H9 (cell line): ENCODE data around the gene GLIPR2. TPM values are rescaled to one million over a fixed set of nuclear protein-coding genes. Genes with fewer than 3 reads are reported as not detected.

Source experiments
- DNase-seq: peaks from one replicate; pipeline ENCODE4 v3.0.0-alpha.2; 2017
- H2AFZ ChIP-seq: one replicate; pipeline ENCODE4 v1.6.1; 2013; ENCODE audit warnings: mild to moderate bottlenecking, low read length, control low read depth, moderate library complexity
- H2AK5ac ChIP-seq: 2 replicates; pipeline ENCODE4 v1.6.1; 2013; ENCODE audit warnings: low read length, control low read depth, mixed read lengths; ENCODE audit not compliant: insufficient read length
- H2BK120ac ChIP-seq: one replicate; pipeline ENCODE4 v1.6.1; 2013; ENCODE audit warnings: low read depth, mild to moderate bottlenecking, low read length, control low read depth, inconsistent platforms; ENCODE audit not compliant: poor library complexity, severe bottlenecking
- H2BK12ac ChIP-seq: 2 replicates; pipeline ENCODE4 v1.6.1; 2013; ENCODE audit warnings: low read length, control low read depth, mixed read lengths, low read depth; ENCODE audit not compliant: insufficient read length
- H2BK15ac ChIP-seq: 2 replicates; pipeline ENCODE4 v1.6.1; 2013; ENCODE audit warnings: low read depth, low read length, control low read depth
- H2BK20ac ChIP-seq: one replicate; pipeline ENCODE4 v1.6.1; 2013; ENCODE audit warnings: low read depth, mild to moderate bottlenecking, low read length, control low read depth, inconsistent platforms; ENCODE audit not compliant: poor library complexity, severe bottlenecking
- H2BK5ac ChIP-seq: 2 replicates; pipeline ENCODE4 v1.6.1; 2013; ENCODE audit warnings: low read length, control low read depth, mixed read lengths; ENCODE audit not compliant: insufficient read length
- H3K14ac ChIP-seq: 2 replicates; pipeline ENCODE4 v1.6.1; 2013; ENCODE audit warnings: low read length, control low read depth; ENCODE audit not compliant: insufficient read depth
- H3K18ac ChIP-seq: 2 replicates; pipeline ENCODE4 v1.6.1; 2013; ENCODE audit warnings: low read depth, mild to moderate bottlenecking, mixed read lengths, low read length, control low read depth; ENCODE audit not compliant: insufficient read length
- H3K23ac ChIP-seq: 2 replicates; pipeline ENCODE4 v1.6.1; 2013; ENCODE audit warnings: low read length, control low read depth, mixed read lengths, low read depth; ENCODE audit not compliant: insufficient read length
- H3K23me2 ChIP-seq: 2 replicates; pipeline ENCODE4 v1.6.1; 2013; ENCODE audit warnings: low read depth, mild to moderate bottlenecking, mixed read lengths, low read length, control low read depth; ENCODE audit not compliant: insufficient read length, poor library complexity, severe bottlenecking
- H3K27ac ChIP-seq: 2 replicates; pipeline ENCODE4 v1.5.1; 2013; ENCODE audit warnings: low read length, control low read depth, mixed read lengths, low read depth; ENCODE audit not compliant: insufficient read length
- H3K27me3 ChIP-seq: 2 replicates; pipeline ENCODE4 v1.6.1; 2013; ENCODE audit warnings: low read length, control low read depth, inconsistent platforms; ENCODE audit not compliant: insufficient read depth
- H3K4ac ChIP-seq: 2 replicates; pipeline ENCODE4 v1.6.1; 2013; ENCODE audit warnings: low read depth, mild to moderate bottlenecking, control low read depth, inconsistent platforms, low read length, moderate library complexity
- H3K4me1 ChIP-seq: 2 replicates; pipeline ENCODE4 v1.6.1; 2013; ENCODE audit warnings: low read length, control low read depth, inconsistent platforms; ENCODE audit not compliant: insufficient read depth
- H3K4me2 ChIP-seq: 2 replicates; pipeline ENCODE4 v1.6.1; 2013; ENCODE audit warnings: low read length, control low read depth, mixed read lengths; ENCODE audit not compliant: insufficient read length, insufficient read depth
- H3K56ac ChIP-seq: 2 replicates; pipeline ENCODE4 v1.6.1; 2013; ENCODE audit warnings: low read depth, mild to moderate bottlenecking, mixed read lengths, low read length, control low read depth; ENCODE audit not compliant: insufficient read length
- H3K79me1 ChIP-seq: 2 replicates; pipeline ENCODE4 v1.6.1; 2013; ENCODE audit warnings: low read depth, mild to moderate bottlenecking, moderate library complexity, low read length, control low read depth, inconsistent platforms; ENCODE audit not compliant: insufficient read depth, poor library complexity, severe bottlenecking
- H3K79me2 ChIP-seq: 2 replicates; pipeline ENCODE4 v1.6.1; 2013; ENCODE audit warnings: low read length, control low read depth, inconsistent platforms; ENCODE audit not compliant: insufficient read depth
- H3K9ac ChIP-seq: 2 replicates; pipeline ENCODE4 v1.6.1; 2013; ENCODE audit warnings: low read length, control low read depth, mixed read lengths; ENCODE audit not compliant: insufficient read length; ENCODE audit errors: extremely low read depth
- H3K9me3 ChIP-seq: one replicate; pipeline ENCODE4 v1.6.1; 2013; ENCODE audit warnings: low read depth, low read length, inconsistent platforms; ENCODE audit not compliant: control insufficient read depth
- H3T11ph ChIP-seq: one replicate; pipeline ENCODE4 v1.6.1; 2013; ENCODE audit warnings: mild to moderate bottlenecking, low read length, control low read depth, inconsistent platforms
- H4K20me1 ChIP-seq: one replicate; pipeline ENCODE4 v1.6.1; 2013; ENCODE audit not compliant: control insufficient read depth, insufficient read length, insufficient read depth
- H4K5ac ChIP-seq: 2 replicates; pipeline ENCODE4 v1.6.1; 2013; ENCODE audit warnings: low read depth, mild to moderate bottlenecking, mixed read lengths, low read length, control low read depth; ENCODE audit not compliant: insufficient read length
- H4K8ac ChIP-seq: replicated peaks from 2 replicates; pipeline ENCODE4 v1.6.1; 2013; ENCODE audit warnings: low read length, control low read depth, mixed read lengths, low read depth; ENCODE audit not compliant: insufficient read length
- H4K91ac ChIP-seq: 2 replicates; pipeline ENCODE4 v1.6.1; 2013; ENCODE audit warnings: low read depth, mild to moderate bottlenecking, moderate library complexity, mixed read lengths, low read length, control low read depth; ENCODE audit not compliant: insufficient read length
- H3K27ac Mint-ChIP-seq, 3 experiments: 2 replicates in 2 of 3; 3 replicates in 1 of 3; pipeline ENCODE4 v1.8.0; 2020 to 2021; ENCODE audit warnings: mixed read lengths in 3 of 3, mild to moderate bottlenecking in 1 of 3, moderate library complexity in 1 of 3
- H3K27me3 Mint-ChIP-seq: 2 replicates; pipeline ENCODE4 v1.8.0; 2021; ENCODE audit warnings: low read depth, mild to moderate bottlenecking, moderate library complexity, mixed read lengths
- H3K36me3 Mint-ChIP-seq, 3 experiments: 2 replicates in 2 of 3; 3 replicates in 1 of 3; pipeline ENCODE4 v1.8.0; 2020 to 2021; ENCODE audit warnings: low read depth in 3 of 3, mixed read lengths in 3 of 3; ENCODE audit not compliant: insufficient read depth in 1 of 3
- H3K4me1 Mint-ChIP-seq, 2 experiments: 2 replicates each; pipeline ENCODE4 v1.8.0; 2020; ENCODE audit warnings: mixed read lengths in 2 of 2
- H3K4me3 Mint-ChIP-seq, 2 experiments: 2 replicates in 1 of 2; 3 replicates in 1 of 2; pipeline ENCODE4 v1.8.0; 2020 to 2021; ENCODE audit warnings: mild to moderate bottlenecking in 2 of 2, mixed read lengths in 2 of 2, moderate library complexity in 1 of 2
- H3K9me3 Mint-ChIP-seq, 2 experiments: 2 replicates in 1 of 2; 3 replicates in 1 of 2; pipeline ENCODE4 v1.8.0; 2020; ENCODE audit warnings: mild to moderate bottlenecking in 2 of 2, mixed read lengths in 2 of 2, moderate library complexity in 1 of 2
- WGBS: extraction: QIAGEN DNeasy Blood & Tissue Kit; methylation state at CpG from one replicate; pipeline ENCODE4 v1.1.7; 2013; ENCODE audit warnings: missing lambda C conversion rate, low lambda C conversion rate, mixed read lengths; ENCODE audit not compliant: insufficient read length; ENCODE audit errors: extremely low coverage; 5-methylcytosine and 5-hydroxymethylcytosine counted together
- total RNA-seq: library from RNA; stranded (reverse); gene quantifications from 2 replicates; pipeline ENCODE4 v1.2.1, GENCODE V29; 2021
- TF ChIP-seq, protein P1 (sequence below): fragments of 200-600 bp; sonication (generic); conservative IDR thresholded peaks from 3 replicates; pipeline ENCODE4 v1.8.0; 2021; ENCODE audit warnings: antibody characterized with exemption, mild to moderate bottlenecking

GLIPR2 gene
- total RNA-seq, 1 experiment from 2014 or later = 10.0 TPM

DNA sequence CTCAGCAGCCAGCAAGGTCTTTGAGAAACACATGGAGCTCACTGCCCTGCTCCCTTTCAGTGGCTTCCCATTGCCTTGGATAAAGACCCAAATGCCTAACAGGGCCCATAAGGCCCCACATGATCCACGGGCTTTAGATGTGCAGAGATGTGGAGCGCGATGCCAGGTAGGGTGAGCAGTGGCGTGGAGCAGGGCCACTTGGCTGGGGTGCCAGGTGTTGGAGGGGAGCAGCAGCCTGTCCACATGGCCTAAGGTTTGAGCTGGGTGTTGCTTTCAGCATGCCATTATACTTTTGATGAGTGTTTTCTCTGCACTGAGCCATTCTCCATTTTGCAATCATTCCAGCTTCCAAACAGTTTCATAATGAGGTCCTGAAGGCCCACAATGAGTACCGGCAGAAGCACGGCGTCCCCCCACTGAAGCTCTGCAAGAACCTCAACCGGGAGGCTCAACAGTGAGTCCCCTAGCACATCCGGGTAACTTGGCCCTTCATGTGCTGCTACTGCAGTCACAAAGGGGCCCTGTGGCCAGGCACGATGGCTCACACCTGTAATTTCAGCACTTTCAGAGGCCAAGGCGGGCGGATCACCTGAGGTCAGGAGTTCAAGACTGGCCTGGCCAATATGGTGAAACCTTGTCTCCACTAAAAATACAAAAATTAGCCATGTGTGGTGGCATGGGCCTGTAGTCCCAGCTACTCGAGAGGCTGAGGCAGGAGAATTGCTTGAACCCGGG is 11.1 kb downstream of the GLIPR2 start:
- Mint-ChIP-seq H3K4me3 (no peak overlapping the region), H3K27me3 (peaks cover 21% of the 10 kb centered on the region), H3K27ac (no peak overlapping the region), H3K4me1 (0 out of 4 replicates have a peak, but pooled peaks cover 0 to 4% of the 10 kb centered on the region in 2 experiments), H3K9me3 (peaks cover 12 to 13% of the 10 kb centered on the region in 2 experiments), H3K36me3 (peaks cover 13 to 19% (median 16%) of the 10 kb centered on the region in 3 experiments; a peak in 6 of 7 replicates)
- Histone ChIP-seq H3K79me1 (no peaks in the 10 kb centered on the region), H2BK15ac (no peak overlapping the region), H4K91ac (no peak overlapping the region), H3K9ac (no peak overlapping the region), H3K56ac (no peak overlapping the region), H4K5ac (no peak overlapping the region), H3K14ac (no peak overlapping the region), H2BK5ac (no peak overlapping the region), H2BK120ac (no peak overlapping the region), H2BK12ac (no peak overlapping the region), H3T11ph (no peak overlapping the region), H4K20me1 (no peaks in the 10 kb centered on the region), H3K27ac (no peak overlapping the region), H3K23ac (no peak overlapping the region), H2BK20ac (no peak overlapping the region), H3K4me2 (no peak overlapping the region), H3K4ac (no peak overlapping the region), H3K27me3 (no peaks in the 10 kb centered on the region), H3K4me1 (peaks cover 3% of the 10 kb centered on the region; the same call in 1 of the 2 replicates), H3K23me2 (no peaks in the 10 kb centered on the region), H2AFZ (no peak overlapping the region), H3K9me3 (no peaks in the 10 kb centered on the region), H3K79me2 (no peaks in the 10 kb centered on the region), H4K8ac (no peak overlapping the region), H3K18ac (no peak overlapping the region), H2AK5ac (no peak overlapping the region)
- WGBS = no CpG with 5 or more reads among the region's 14 CpGs
- TF ChIP-seq, protein P1, sequence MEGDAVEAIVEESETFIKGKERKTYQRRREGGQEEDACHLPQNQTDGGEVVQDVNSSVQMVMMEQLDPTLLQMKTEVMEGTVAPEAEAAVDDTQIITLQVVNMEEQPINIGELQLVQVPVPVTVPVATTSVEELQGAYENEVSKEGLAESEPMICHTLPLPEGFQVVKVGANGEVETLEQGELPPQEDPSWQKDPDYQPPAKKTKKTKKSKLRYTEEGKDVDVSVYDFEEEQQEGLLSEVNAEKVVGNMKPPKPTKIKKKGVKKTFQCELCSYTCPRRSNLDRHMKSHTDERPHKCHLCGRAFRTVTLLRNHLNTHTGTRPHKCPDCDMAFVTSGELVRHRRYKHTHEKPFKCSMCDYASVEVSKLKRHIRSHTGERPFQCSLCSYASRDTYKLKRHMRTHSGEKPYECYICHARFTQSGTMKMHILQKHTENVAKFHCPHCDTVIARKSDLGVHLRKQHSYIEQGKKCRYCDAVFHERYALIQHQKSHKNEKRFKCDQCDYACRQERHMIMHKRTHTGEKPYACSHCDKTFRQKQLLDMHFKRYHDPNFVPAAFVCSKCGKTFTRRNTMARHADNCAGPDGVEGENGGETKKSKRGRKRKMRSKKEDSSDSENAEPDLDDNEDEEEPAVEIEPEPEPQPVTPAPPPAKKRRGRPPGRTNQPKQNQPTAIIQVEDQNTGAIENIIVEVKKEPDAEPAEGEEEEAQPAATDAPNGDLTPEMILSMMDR = no peak
- no peak for DNase-seq
